Keratinocyte (primary cell): ENCODE results near the gene ZNF337. TPM values are rescaled to one million over a fixed set of nuclear protein-coding genes. Genes with fewer than 3 reads are reported as not detected.
A peak's percentile ranks its signal among the peaks of the same experiment; 100 is the strongest.
"Not testable (repeated sequence)": the region's sequence is repeated elsewhere in the genome, so short reads cannot be mapped to it uniquely, and the experiment has no call there.

Experiments
- DNase-seq: peaks from one replicate; pipeline ENCODE4 v3.0.0-alpha.2; 2011; ENCODE audit warnings: low read depth, missing footprints, low spot score
- FAIRE-seq: peaks from 2 replicates; lab custom pipeline; 2011; peaks lifted over from hg19 to GRCh38; lab: Jason Lieb, UNC
- H2AFZ ChIP-seq: 2 replicates; pipeline ENCODE4 v1.6.0; 2012; ENCODE audit warnings: low read length, control low read depth, inconsistent platforms; ENCODE audit not compliant: control insufficient read depth
- H3K27ac ChIP-seq: 2 replicates; pipeline ENCODE4 v1.5.1; 2011; ENCODE audit warnings: low read length; ENCODE audit not compliant: control insufficient read depth, insufficient read depth
- H3K27me3 ChIP-seq: 3 replicates; pipeline ENCODE4 v1.6.0; 2011; ENCODE audit warnings: low read length; ENCODE audit not compliant: control insufficient read depth, insufficient read depth; ENCODE audit errors: extremely low read depth
- H3K36me3 ChIP-seq, 2 experiments: 2 replicates in 1 of 2; 3 replicates in 1 of 2; pipeline ENCODE4 v1.5.1; 2011; ENCODE audit warnings: low read length in 2 of 2, mild to moderate bottlenecking in 1 of 2; ENCODE audit not compliant: control insufficient read depth in 2 of 2, insufficient read depth in 2 of 2; ENCODE audit errors: extremely low read depth in 1 of 2
- H3K4me1 ChIP-seq: 3 replicates; pipeline ENCODE4 v1.5.1; 2011; ENCODE audit warnings: low read length; ENCODE audit not compliant: control insufficient read depth, insufficient read depth; ENCODE audit errors: extremely low read depth
- H3K4me2 ChIP-seq: 3 replicates; pipeline ENCODE4 v1.6.0; 2011; ENCODE audit warnings: low read depth, low read length; ENCODE audit not compliant: control insufficient read depth, insufficient read depth; ENCODE audit errors: extremely low read depth
- H3K4me3 ChIP-seq, 3 experiments: fragments of 200-600 bp in 1 of 3; sonication (generic) in 1 of 3; 2 replicates in 2 of 3; 3 replicates in 1 of 3; pipeline ENCODE4 v1.5.1; 2011 to 2016; ENCODE audit warnings: low read length in 3 of 3, mild to moderate bottlenecking in 3 of 3, control low read depth in 2 of 3, inconsistent platforms in 1 of 3, low read depth in 1 of 3, mixed read lengths in 1 of 3, mixed run types in 1 of 3, moderate library complexity in 1 of 3; ENCODE audit not compliant: control insufficient read depth in 2 of 3, insufficient read depth in 2 of 3; ENCODE audit errors: extremely low read depth in 1 of 3
- H3K79me2 ChIP-seq: 2 replicates; pipeline ENCODE4 v1.6.0; 2012; ENCODE audit warnings: low read length; ENCODE audit not compliant: control insufficient read depth, insufficient read depth
- H3K9ac ChIP-seq: 3 replicates; pipeline ENCODE4 v1.6.0; 2011; ENCODE audit warnings: low read length; ENCODE audit not compliant: control insufficient read depth, insufficient read depth; ENCODE audit errors: extremely low read depth
- H3K9me1 ChIP-seq: 3 replicates; pipeline ENCODE4 v1.6.0; 2011; ENCODE audit warnings: low read length; ENCODE audit not compliant: control insufficient read depth, insufficient read depth; ENCODE audit errors: extremely low read depth
- H3K9me3 ChIP-seq: 2 replicates; pipeline ENCODE4 v1.5.1; 2012; ENCODE audit warnings: low read depth, low read length; ENCODE audit not compliant: control insufficient read depth
- H4K20me1 ChIP-seq: 3 replicates; pipeline ENCODE4 v1.6.0; 2011; ENCODE audit warnings: low read length; ENCODE audit not compliant: control insufficient read depth, insufficient read depth; ENCODE audit errors: extremely low read depth
- EZH2 ChIP-seq: IDR thresholded peaks from one replicate; pipeline ENCODE4 v1.6.1; 2012; ENCODE audit warnings: inconsistent platforms, mild to moderate bottlenecking, low read length, moderate library complexity
- dilution Hi-C: fragments of 300-500 bp; cut with MboI; formaldehyde crosslinking; loops from one replicate; pipeline ENCODE4 v1.7.0; 2020; ENCODE audit warnings: low sequenced_read_pairs; ENCODE audit not compliant: extremely low pct_ligation_motif_present
- polyA plus RNA-seq, 5 experiments: library from polyadenylated mRNA; depleted of rRNA in 3 of 5; stranded (reverse) in 3 of 5; stranded (forward) in 1 of 5; unstranded in 1 of 5; fragments of >200 nt; gene quantifications; 1 replicate in 1 of 5; 2 replicates in 3 of 5; 3 replicates in 1 of 5; pipeline versions ENCODE4 v1.2.1 to v1.2.3, GENCODE V29; 2011 to 2012; ENCODE audit warnings: missing spikeins in 2 of 5, low read depth in 1 of 5, low replicate concordance in 1 of 5
- TF ChIP-seq, protein P1 (sequence below), 3 experiments: IDR thresholded peaks in 1 of 3; conservative IDR thresholded peaks in 1 of 3; optimal IDR thresholded peaks in 1 of 3; 2 replicates in 2 of 3; 3 replicates in 1 of 3; pipeline versions ENCODE3 to v1.5.1; 2011; ENCODE audit warnings: low read length in 3 of 3, mild to moderate bottlenecking in 3 of 3, moderate library complexity in 2 of 3, control low read depth in 1 of 3, inconsistent platforms in 1 of 3; ENCODE audit not compliant: insufficient read depth in 2 of 3; ENCODE audit errors: extremely low read depth in 1 of 3

Gene ZNF337
- polyA plus RNA-seq, 1 donor (not counting 4 experiments of a cell fraction or from before 2014, with no cell fraction given), result 15.9 TPM

DNA sequence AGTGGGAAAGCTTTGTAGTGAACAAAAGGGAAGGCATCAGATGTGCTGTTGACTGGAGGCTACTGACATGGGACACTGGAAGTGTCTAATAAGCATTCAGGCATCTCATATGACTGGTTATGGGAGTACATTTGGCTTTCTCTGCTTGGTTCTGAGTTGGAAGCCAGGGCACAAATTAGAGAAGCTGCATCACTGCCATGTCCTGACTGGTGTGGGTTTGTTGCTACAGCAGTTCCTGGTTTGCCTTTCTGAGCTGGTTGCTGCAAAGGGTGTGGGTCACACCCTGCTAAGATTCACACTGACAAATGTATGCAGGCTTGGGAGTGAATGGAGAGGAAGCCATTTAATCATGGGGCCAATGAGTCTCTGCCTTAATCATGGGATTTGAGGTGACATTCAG lies 36.7 kb downstream of the ZNF337 start:
- Histone ChIP-seq H3K4me2 (no peak overlapping the region), H3K27ac (no peak overlapping the region), H3K4me3 (no peak overlapping the region), H3K27me3 (no peaks in the 10 kb centered on the region), H2AFZ (no peak overlapping the region), H3K4me1 (no peaks in the 10 kb centered on the region), H3K9ac (no peak overlapping the region), H3K36me3 (no peaks in the 10 kb centered on the region), H3K79me2 (no peaks in the 10 kb centered on the region), H3K9me3 (no peaks in the 10 kb centered on the region), H3K9me1 (no peaks in the 10 kb centered on the region), H4K20me1 (no peaks in the 10 kb centered on the region)
- FAIRE-seq (no peak), DNase-seq (no peak)
- TF ChIP-seq EZH2, result no peak
- TF ChIP-seq, protein P1, sequence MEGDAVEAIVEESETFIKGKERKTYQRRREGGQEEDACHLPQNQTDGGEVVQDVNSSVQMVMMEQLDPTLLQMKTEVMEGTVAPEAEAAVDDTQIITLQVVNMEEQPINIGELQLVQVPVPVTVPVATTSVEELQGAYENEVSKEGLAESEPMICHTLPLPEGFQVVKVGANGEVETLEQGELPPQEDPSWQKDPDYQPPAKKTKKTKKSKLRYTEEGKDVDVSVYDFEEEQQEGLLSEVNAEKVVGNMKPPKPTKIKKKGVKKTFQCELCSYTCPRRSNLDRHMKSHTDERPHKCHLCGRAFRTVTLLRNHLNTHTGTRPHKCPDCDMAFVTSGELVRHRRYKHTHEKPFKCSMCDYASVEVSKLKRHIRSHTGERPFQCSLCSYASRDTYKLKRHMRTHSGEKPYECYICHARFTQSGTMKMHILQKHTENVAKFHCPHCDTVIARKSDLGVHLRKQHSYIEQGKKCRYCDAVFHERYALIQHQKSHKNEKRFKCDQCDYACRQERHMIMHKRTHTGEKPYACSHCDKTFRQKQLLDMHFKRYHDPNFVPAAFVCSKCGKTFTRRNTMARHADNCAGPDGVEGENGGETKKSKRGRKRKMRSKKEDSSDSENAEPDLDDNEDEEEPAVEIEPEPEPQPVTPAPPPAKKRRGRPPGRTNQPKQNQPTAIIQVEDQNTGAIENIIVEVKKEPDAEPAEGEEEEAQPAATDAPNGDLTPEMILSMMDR (optimal IDR thresholded peaks at IDR 0.05 in 1 of 3, IDR thresholded peaks at IDR 0.05 in 1 of 3, conservative IDR thresholded peaks at IDR 0.05 in 1 of 3; ENCODE audit: extremely low read depth in 1 of 3, insufficient read depth in 2 of 3, low read length in 3 of 3), result no peak
- dilution Hi-C loops, result no loop called here

DNA sequence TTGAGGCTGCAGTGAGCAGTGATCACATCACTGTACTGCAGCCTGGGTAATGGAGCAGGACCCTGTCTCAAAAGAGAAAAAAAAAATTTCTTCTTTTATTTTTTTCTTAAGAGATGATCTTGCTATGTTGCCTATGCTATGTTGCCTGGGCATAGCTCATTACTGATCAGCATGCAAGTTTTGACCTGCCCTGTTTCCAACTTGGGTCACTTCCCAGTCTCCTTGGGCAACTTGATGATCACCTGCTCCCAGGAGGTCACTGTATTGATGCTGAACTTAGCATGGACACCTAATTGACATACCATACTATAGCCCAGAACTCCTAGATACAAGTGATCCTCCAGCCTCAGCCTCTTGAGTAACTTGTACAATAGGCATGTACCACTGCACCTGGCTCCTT lies 42.2 kb downstream of the ZNF337 start:
- dilution Hi-C loops, result no loop called here
- H3K79me2 ChIP-seq, result no peaks in the 10 kb centered on the region
- no peak overlapping the region for H3K9ac ChIP-seq
- no peaks in the 10 kb centered on the region for H3K36me3 ChIP-seq
- H3K27me3 ChIP-seq, result no peaks in the 10 kb centered on the region
- peak; percentile 57 for FAIRE-seq
- H4K20me1 ChIP-seq, result no peaks in the 10 kb centered on the region
- peaks cover 2% of the 10 kb centered on the region for H3K4me1 ChIP-seq
- no peak overlapping the region for H3K27ac ChIP-seq
- H3K9me1 ChIP-seq, result no peaks in the 10 kb centered on the region
- no peak overlapping the region for H2AFZ ChIP-seq
- H3K4me2 ChIP-seq, result no peak overlapping the region
- no peaks in the 10 kb centered on the region for H3K9me3 ChIP-seq
- no peak for TF ChIP-seq EZH2
- TF ChIP-seq, protein P1 (optimal IDR thresholded peaks at IDR 0.05 in 1 of 3, IDR thresholded peaks at IDR 0.05 in 1 of 3, conservative IDR thresholded peaks at IDR 0.05 in 1 of 3; ENCODE audit: extremely low read depth in 1 of 3, insufficient read depth in 2 of 3, low read length in 3 of 3), result no peak
- H3K4me3 ChIP-seq, result no peak overlapping the region
- DNase-seq, result no peak

DNA sequence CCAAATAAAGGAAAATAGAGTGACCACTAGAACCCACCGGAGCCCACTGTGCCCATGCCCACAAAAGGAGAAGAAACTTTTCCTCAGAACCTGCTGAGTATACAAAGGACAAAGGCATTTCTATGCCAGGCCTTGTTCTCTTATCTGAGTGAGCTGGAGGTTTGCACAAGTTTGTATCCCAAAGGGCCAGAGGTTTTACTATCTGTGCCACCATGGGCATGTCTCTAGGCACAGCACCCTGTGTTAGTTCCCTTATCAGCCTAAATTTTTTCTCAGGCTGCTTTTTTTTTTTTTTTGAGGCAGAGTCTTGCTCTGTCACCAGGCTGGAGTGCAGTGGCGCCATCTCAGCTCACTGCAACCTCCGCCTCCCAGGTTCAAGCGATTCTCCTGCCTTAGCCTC lies 43.8 kb downstream of the ZNF337 start:
- H3K9ac ChIP-seq, H3K9me3 ChIP-seq, H3K4me1 ChIP-seq, H3K27me3 ChIP-seq, DNase-seq, dilution Hi-C loops, H3K79me2 ChIP-seq, H3K4me2 ChIP-seq, FAIRE-seq, H3K9me1 ChIP-seq, H3K27ac ChIP-seq, H3K4me3 ChIP-seq, H3K36me3 ChIP-seq, H4K20me1 ChIP-seq, H2AFZ ChIP-seq: not testable (repeated sequence)
